ENCODE measurements around the gene CTDSP2. TPM values are rescaled to one million over a fixed set of nuclear protein-coding genes. Genes with fewer than 3 reads are reported as not detected.

Gene CTDSP2
- total RNA-seq, 1 experiment from 2014 or later = 82.7 TPM

DNA sequence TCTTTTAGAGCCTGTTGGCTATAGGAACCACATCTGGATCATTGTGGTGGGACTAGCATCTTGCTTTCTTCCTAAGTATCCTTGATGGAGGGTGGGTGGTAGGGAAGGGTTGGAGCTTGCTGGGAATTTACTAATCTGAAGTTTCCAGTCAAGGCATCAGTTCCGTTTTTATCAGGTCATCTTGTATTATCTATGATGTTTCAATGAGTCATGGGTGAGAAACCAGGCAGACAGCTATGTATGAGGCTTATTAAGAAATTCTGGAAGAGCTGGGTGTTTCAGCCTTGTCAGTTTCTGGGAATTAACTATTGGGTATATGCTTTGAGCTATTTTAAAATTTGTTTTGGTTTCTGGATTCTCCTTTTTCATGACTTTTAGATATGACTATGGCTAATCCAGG is 52.6 kb downstream of the CTDSP2 start:
- H3K9me3 ChIP-seq (ENCODE audit: control insufficient read depth in 1 of 2, insufficient read depth in 1 of 2, low read depth in 1 of 2, low read length in 2 of 2) = no peaks in the 10 kb centered on the region
- no peak for TF ChIP-seq SP1 (IDR thresholded peaks at IDR 0.05; ENCODE audit: low read depth)
- TF ChIP-seq, protein P1, sequence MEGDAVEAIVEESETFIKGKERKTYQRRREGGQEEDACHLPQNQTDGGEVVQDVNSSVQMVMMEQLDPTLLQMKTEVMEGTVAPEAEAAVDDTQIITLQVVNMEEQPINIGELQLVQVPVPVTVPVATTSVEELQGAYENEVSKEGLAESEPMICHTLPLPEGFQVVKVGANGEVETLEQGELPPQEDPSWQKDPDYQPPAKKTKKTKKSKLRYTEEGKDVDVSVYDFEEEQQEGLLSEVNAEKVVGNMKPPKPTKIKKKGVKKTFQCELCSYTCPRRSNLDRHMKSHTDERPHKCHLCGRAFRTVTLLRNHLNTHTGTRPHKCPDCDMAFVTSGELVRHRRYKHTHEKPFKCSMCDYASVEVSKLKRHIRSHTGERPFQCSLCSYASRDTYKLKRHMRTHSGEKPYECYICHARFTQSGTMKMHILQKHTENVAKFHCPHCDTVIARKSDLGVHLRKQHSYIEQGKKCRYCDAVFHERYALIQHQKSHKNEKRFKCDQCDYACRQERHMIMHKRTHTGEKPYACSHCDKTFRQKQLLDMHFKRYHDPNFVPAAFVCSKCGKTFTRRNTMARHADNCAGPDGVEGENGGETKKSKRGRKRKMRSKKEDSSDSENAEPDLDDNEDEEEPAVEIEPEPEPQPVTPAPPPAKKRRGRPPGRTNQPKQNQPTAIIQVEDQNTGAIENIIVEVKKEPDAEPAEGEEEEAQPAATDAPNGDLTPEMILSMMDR (IDR thresholded peaks at IDR 0.05 in 2 of 3, conservative IDR thresholded peaks at IDR 0.05 in 1 of 3; ENCODE audit: borderline replicate concordance in 1 of 3, insufficient read depth in 1 of 3, low read depth in 2 of 3, low read length in 2 of 3) = no peak
- TF ChIP-seq EZH2 (IDR thresholded peaks at IDR 0.05) = no peak
- TF ChIP-seq EGR1 (IDR thresholded peaks at IDR 0.05; ENCODE audit: low read depth) = no peak
- TF ChIP-seq, protein P2, sequence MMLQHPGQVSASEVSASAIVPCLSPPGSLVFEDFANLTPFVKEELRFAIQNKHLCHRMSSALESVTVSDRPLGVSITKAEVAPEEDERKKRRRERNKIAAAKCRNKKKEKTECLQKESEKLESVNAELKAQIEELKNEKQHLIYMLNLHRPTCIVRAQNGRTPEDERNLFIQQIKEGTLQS (IDR thresholded peaks at IDR 0.05) = no peak
- TF ChIP-seq ZNF274 (IDR thresholded peaks at IDR 0.05; ENCODE audit: low read depth, low read length) = no peak
- TF ChIP-seq TCF7L2 (IDR thresholded peaks at IDR 0.05; ENCODE audit: borderline replicate concordance, extremely low read depth, insufficient read depth, insufficient read length) = no peak
- no peak for TF ChIP-seq YY1 (IDR thresholded peaks at IDR 0.05; ENCODE audit: extremely low read depth, insufficient replicate concordance, low read depth, low read length)
- no peak for TF ChIP-seq MAX (IDR thresholded peaks at IDR 0.05)
- TF ChIP-seq EZH2phosphoT487 (IDR thresholded peaks at IDR 0.05; ENCODE audit: borderline replicate concordance) = no peak
- TF ChIP-seq SRF (IDR thresholded peaks at IDR 0.05; ENCODE audit: low read depth) = no peak
- TF ChIP-seq CBX3 (IDR thresholded peaks at IDR 0.05; ENCODE audit: low read depth) = no peak
- TF ChIP-seq JUND (IDR thresholded peaks at IDR 0.05) = no peak
- no peak for TF ChIP-seq CEBPB (IDR thresholded peaks at IDR 0.05; ENCODE audit: low read depth)
- H3K79me2 ChIP-seq (ENCODE audit: insufficient read depth, low read length) = peaks cover 19% of the 10 kb centered on the region
- H2AFZ ChIP-seq (ENCODE audit: low read depth, low read length, poor library complexity, severe bottlenecking) = no peak overlapping the region
- H3K27ac ChIP-seq (ENCODE audit: low read depth, low read length) = no peak overlapping the region
- no peaks in the 10 kb centered on the region for H3K27me3 ChIP-seq (ENCODE audit: insufficient read depth, low read length)
- peaks cover 0 to 8% of the 10 kb centered on the region in 2 experiments; a peak in 2 of 4 replicates for H3K4me1 ChIP-seq (ENCODE audit: control insufficient read depth in 1 of 2, insufficient read depth in 2 of 2, low read length in 2 of 2)
- ChIA-PET POLR2A (interaction anchor here (1.0 kb wide), 1 partner anchor 11 kb away, joined by 3 read pairs; the partner anchor contains the start of gene TSFM), CTCF (interaction anchor here (1.5 kb wide), 1 partner anchor 9 kb away, joined by 4 read pairs; no protein-coding TSS in a partner anchor), RAD21 (ENCODE audit: low non-redundant PET in 1 of 2, low total read pairs in 2 of 2, uncharacterized antibody in 2 of 2, unreplicated experiment in 2 of 2) (no interaction called here)
- no peak for ATAC-seq
- BruUV-seq (replicated peaks) = no TSS peak
- no peak overlapping the region; the same call in 1 of the 2 replicates for H3K4me2 ChIP-seq (ENCODE audit: low read length)
- no peaks in the 10 kb centered on the region for H3K9me2 ChIP-seq (ENCODE audit: insufficient read depth)
- H3K36me3 ChIP-seq (ENCODE audit: control insufficient read depth in 1 of 2, insufficient read depth in 2 of 2, low read length in 2 of 2) = peaks cover 37 to 38% of the 10 kb centered on the region in 2 experiments; a peak in 3 of 4 replicates
- H3K9ac ChIP-seq (ENCODE audit: low read length) = no peak overlapping the region
- intact Hi-C loops (cut with micrococcal nuclease) = no loop called here
- no peak overlapping the region for H3K4me3 ChIP-seq (replicated peaks in 1 of 2; ENCODE audit: low read depth in 1 of 2, low read length in 2 of 2)
- no peaks in the 10 kb centered on the region for H4K20me1 ChIP-seq (ENCODE audit: insufficient read depth)
- no peak for DNase-seq (ENCODE audit: low read depth, low spot score)

All from HCT116 (cell line).